Loucy (cell line): ENCODE data around the gene LEKR1.

Experiments used
- EZH2phosphoT487 ChIP-seq: fragments of 200-600 bp; IDR thresholded peaks from 2 replicates; pipeline ENCODE4 v1.6.1; 2018; ENCODE audit warnings: antibody characterized with exemption, mild to moderate bottlenecking, moderate library complexity, borderline replicate concordance
- TF ChIP-seq, protein P1 (sequence below): fragments of 200-600 bp; sonication (generic); conservative IDR thresholded peaks from 2 replicates; pipeline ENCODE4 v1.5.1; 2014; ENCODE audit warnings: mild to moderate bottlenecking, antibody characterized with exemption, low read length

DNA sequence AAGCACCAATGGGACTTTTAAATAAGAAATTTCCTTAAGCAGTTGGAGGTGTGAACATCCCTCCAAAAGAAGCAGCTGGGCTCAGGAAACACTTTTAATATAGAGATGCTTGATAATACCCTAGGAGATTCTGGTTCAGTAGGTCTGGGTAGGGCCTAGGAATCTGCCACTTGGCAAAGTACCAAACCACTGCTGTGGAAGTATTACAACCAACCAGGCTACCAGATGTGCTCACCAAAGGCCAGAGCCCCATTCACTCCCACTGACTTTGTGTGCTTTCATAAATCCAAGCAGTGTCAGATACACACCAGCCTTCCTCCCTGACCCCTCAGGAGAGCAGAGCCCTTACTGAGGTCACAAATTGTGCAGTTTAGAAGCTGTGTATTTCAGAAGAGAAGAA lies 171.2 kb downstream of the LEKR1 start:
- TF ChIP-seq, protein P1, sequence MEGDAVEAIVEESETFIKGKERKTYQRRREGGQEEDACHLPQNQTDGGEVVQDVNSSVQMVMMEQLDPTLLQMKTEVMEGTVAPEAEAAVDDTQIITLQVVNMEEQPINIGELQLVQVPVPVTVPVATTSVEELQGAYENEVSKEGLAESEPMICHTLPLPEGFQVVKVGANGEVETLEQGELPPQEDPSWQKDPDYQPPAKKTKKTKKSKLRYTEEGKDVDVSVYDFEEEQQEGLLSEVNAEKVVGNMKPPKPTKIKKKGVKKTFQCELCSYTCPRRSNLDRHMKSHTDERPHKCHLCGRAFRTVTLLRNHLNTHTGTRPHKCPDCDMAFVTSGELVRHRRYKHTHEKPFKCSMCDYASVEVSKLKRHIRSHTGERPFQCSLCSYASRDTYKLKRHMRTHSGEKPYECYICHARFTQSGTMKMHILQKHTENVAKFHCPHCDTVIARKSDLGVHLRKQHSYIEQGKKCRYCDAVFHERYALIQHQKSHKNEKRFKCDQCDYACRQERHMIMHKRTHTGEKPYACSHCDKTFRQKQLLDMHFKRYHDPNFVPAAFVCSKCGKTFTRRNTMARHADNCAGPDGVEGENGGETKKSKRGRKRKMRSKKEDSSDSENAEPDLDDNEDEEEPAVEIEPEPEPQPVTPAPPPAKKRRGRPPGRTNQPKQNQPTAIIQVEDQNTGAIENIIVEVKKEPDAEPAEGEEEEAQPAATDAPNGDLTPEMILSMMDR: no peak
- no peak for TF ChIP-seq EZH2phosphoT487
